ENCODE measurements around the gene FMN1. TPM values are rescaled to one million over a fixed set of nuclear protein-coding genes. Genes with fewer than 3 reads are reported as not detected.
"Not testable (repeated sequence)": the region's sequence is repeated elsewhere in the genome, so short reads cannot be mapped to it uniquely, and the experiment has no call there.

Gene FMN1
- polyA plus RNA-seq, 3 donors, result 0.55 to 1.1 (median 1.0) TPM

DNA sequence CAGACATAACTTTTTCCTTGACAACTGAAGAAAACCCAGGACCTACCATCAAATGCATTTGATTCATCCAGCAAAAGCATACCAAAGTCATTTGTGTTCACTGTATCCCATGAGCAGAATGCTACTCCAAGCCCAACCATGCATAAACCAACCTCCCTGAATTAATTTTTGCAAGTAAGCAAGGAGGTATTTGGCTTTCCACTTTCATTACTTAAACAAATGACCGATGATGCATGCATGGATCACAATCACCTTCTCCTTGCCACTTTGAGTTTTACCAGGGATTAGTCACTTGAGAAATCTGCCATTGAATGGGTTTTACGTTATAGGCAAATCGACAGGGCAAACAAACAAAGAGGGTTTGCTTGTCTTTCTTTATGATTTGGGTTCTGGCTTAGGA lies 214.8 kb downstream of the FMN1 start:
- 83 to 85% (median 85%) methylated on average over 3 of the region's 3 CpGs for WGBS, 3 donors
- H3K27ac ChIP-seq (ENCODE audit: low read depth, low read length), result no peak overlapping the region

DNA sequence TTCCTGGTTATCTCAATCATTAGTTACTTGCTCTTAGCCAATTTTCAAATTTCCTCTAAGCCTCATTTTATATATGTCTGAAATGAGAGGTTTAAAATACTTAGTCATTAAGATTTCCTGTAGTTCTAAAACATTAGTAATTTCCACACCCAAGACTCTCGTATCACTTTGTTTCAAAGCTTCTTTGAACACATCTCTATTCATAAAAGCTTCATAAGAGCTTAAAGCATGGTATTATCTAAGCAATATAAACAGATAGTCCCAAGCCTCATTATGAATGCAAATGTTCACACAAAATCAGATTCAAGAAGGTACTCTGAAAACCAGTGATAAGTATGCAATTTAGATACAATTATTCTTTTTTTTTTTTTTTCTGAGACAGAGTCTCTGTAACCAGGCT lies 217.0 kb downstream of the FMN1 start:
- H3K27ac ChIP-seq (ENCODE audit: low read depth, low read length), result no peak overlapping the region
- WGBS, 3 donors, result 63 to 88% (median 73%) methylated on average over 1 of the region's 1 CpG

DNA sequence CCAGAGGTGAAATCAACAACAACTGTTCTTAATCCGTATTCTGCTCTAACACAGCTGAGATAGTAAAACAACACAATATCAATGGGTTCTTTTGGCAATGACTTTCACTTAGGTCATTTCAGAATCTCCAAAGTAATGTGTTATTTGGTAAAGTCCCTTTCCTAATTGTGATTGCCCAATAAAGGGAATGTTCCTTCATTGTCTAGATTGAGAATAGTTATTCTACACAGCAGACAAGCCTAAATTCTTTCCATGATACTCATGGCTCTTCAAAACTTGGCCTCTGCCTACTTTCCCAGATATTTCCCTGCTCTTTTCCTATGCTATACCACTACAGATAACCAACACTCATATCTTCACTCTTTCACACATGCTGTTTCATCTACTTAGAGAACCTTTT lies 219.8 kb downstream of the FMN1 start:
- WGBS, 3 donors, result 89 to 100% (median 92%) methylated on average over 1 of the region's 1 CpG
- no peak overlapping the region for H3K27ac ChIP-seq (ENCODE audit: low read depth, low read length)

DNA sequence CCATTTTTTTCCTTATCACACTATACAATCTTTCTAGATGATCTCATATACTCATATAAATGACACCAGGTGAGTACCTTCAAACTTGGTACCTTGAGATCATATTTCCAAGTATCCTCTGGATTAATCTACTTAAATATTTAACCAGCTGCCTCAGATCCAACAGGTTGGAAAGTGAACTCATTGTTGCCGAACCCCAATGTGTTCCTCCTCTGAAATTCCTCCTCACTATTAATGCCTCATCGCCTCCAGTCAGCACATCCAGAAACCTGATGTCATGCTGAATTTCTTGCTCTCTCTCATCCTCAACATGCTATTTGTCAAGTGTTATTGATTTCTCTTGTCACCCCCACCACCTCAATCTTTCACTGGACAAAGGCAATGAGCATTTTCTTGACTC lies 221.8 kb downstream of the FMN1 start:
- WGBS, 3 donors, result 88 to 93% (median 92%) methylated on average over 2 of the region's 2 CpGs
- H3K27ac ChIP-seq (ENCODE audit: low read depth, low read length), result no peak overlapping the region

DNA sequence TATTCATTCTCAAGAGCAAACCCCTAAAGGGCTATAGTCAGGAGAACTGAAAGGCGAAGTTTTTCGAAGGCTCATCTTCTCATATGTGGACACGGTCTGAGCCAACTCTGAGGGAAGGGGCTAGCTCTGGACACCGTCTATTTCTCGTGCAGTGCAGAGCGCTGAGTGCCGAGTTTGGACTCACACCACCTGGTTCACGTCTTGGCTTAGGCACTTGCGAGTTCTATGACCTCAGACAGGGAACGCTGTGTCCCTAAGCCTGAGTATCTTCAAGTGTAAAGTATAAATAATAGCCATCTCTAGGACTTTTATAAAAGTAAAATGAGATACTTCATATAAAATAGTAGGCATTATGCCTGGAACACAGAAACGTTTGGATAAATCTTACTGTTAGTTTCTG lies 223.7 kb downstream of the FMN1 start:
- H3K27ac ChIP-seq (ENCODE audit: low read depth, low read length), result no peak overlapping the region
- WGBS, 3 donors, result 58 to 79% (median 67%) methylated on average over 11 of the region's 11 CpGs

DNA sequence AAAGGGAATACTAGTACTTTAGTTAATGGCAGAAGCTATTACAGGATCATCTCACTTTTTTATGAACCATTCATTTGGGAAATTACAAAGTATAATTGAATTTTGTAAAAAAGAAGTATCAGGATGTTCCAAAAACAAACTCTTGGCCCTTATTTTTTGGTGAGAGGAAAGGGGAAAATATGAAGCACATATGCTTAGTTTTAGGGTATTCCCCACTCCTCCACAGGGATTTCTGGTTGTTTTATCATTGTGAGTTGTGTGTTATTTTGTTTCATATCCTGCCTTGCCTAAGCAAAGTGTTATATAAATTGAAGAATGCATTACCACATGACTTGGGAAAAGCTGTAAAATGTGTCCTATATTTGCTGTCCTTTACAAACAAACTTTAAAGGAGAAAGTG lies 227.0 kb downstream of the FMN1 start:
- no peak overlapping the region for H3K27ac ChIP-seq (ENCODE audit: low read depth, low read length)

DNA sequence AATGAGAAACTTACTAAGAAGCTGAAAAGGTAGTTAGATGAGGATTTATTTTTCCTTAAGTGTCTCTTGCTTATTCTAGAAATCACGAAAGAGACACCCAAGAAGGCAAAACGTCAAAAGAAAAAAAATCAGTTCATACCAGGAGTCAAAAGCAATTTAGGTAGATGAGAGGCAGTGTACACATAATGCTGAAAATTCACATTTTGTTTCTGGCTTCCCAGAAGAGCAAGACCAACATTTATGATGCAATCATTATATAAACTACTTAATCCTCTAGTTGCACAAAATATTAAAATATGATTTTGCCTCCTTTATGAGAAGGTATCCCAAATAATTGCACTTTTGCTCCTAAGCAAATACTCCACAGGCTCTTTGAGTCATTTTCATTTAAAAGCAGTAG lies 228.0 kb downstream of the FMN1 start:
- no peak overlapping the region for H3K27ac ChIP-seq (ENCODE audit: low read depth, low read length)
- 73 to 88% (median 87%) methylated on average over 2 of the region's 2 CpGs for WGBS, 3 donors

DNA sequence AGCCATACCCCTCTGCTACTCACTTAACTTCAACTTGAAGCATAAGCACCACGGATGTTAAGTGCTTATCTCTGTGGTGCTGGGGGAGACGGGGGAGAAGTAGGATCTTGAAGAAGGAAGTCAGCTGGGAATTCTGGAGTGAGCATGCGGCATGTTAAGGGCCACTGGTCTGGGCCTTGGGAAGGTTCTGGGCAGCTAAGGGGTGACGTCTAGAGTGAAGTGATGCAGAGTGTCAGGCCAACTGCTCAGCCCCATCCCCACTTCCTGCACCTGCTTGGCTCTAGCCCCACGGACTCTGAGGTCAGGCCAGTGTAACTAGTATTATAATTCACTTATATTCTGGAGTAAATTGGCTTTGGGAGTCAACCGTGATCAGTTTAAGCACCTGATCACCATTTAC lies 228.6 kb downstream of the FMN1 start:
- WGBS, 3 donors, result 76 to 82% (median 78%) methylated on average over 6 of the region's 6 CpGs
- no peak overlapping the region for H3K27ac ChIP-seq (ENCODE audit: low read depth, low read length)

DNA sequence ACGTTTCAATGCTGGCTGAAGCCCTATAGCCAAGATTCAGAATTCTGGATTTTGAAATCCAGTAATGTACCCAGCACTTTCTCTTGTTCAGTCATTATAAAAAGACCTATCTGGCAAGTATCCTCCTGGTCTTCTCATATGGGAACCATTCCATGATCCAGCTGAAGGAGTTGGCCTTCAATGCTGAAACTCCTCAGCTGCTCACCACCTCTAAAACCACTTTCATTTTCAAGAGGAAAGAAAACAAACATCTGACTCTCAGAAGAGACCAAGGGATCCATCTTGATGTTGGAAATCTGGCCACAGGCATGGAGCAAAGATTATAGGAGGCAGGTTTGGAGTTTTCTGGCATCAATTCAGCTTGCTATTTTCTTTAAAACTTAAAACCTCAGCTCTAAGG lies 235.4 kb downstream of the FMN1 start:
- no peak overlapping the region for H3K27ac ChIP-seq (ENCODE audit: low read depth, low read length)

DNA sequence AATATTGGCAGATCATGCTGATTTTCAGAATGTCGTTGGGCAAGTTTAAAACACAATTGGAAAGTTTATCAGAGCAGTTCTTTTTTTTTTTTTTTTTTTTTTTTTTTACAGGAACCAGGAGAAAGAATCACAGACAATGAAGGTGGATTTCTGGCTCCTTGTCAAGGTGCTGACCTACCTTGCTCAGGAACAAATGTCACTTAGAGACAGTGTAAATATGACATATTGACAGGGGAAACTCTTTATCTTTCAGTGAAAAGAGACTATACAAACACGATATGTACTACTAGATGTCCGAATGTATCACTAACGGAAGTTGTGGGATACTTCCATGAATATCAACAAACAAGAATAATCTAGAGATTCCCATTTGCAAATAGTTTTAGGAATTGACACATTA lies 237.3 kb downstream of the FMN1 start:
- no peak overlapping the region for H3K27ac ChIP-seq (ENCODE audit: low read depth, low read length)
- WGBS, 3 donors, result 45 to 81% (median 76%) methylated on average over 4 of the region's 4 CpGs

More for the DNA sequence above, 235.4 kb downstream of the FMN1 start:
- WGBS, 3 donors, result 53 to 82% (median 63%) methylated on average over 1 of the region's 1 CpG

DNA sequence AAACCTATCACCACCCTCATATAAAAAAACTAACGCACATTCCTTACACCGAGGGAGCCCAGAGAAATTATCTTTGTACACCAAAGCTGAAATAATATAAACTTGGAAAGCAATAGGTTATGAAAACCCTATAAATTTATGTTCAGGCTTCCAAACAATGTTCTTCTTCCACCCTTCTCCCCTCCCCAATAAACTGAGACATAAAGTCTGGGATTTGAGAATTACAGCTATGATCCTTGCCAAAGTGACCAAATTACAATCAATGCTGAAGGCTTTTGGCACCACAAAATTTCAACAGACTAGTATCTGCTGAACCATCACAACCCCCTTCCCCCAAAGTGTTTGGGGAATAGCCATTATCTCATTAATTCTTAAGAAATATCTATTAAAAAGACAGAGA lies 237.8 kb downstream of the FMN1 start:
- 71 to 88% (median 75%) methylated on average over 2 of the region's 2 CpGs for WGBS, 3 donors
- no peak overlapping the region for H3K27ac ChIP-seq (ENCODE audit: low read depth, low read length)

DNA sequence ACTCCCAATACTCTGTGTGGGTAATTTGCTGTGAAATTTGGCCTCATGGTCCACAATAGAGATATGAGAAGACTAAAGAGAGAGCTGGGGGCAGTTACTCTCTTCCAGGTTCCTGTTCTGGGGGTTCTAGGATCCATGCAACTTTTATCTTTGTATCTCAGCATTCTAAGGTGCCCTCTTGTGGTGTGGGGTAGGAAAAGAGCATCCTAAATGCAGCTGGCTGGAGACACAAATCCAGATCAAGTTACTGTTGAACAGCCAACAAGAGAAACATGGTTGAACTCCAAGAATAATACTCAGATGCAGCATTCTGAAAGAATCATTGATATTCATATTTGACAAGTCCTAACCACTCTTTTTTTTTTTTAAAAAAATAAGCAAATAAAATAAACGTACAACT lies 238.5 kb downstream of the FMN1 start:
- 24 to 48% (median 42%) methylated on average over 1 of the region's 1 CpG for WGBS, 3 donors
- H3K27ac ChIP-seq (ENCODE audit: low read depth, low read length), result no peak overlapping the region

DNA sequence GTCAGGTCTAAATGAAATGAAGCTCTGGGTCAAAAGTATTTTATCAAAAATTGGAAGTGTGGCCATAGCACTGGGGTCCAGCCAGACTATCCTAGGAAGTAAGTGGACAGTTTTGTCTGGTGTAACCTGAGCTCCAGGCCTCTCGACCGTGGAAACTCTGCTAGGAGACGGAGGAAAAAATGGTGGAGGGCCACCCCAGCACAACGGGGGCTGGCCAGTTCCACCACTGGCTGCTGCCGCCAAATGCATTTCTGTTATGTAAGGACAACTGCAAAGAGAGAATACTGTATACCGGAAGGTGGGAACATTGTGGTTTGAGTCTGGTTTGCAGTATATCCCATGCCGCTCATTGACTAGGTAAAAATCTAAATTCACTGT lies 241.0 kb downstream of the FMN1 start:
- no peak overlapping the region for H3K27ac ChIP-seq (ENCODE audit: low read depth, low read length)
- WGBS, 3 donors, result 80 to 93% (median 82%) methylated on average over 7 of the region's 7 CpGs

DNA sequence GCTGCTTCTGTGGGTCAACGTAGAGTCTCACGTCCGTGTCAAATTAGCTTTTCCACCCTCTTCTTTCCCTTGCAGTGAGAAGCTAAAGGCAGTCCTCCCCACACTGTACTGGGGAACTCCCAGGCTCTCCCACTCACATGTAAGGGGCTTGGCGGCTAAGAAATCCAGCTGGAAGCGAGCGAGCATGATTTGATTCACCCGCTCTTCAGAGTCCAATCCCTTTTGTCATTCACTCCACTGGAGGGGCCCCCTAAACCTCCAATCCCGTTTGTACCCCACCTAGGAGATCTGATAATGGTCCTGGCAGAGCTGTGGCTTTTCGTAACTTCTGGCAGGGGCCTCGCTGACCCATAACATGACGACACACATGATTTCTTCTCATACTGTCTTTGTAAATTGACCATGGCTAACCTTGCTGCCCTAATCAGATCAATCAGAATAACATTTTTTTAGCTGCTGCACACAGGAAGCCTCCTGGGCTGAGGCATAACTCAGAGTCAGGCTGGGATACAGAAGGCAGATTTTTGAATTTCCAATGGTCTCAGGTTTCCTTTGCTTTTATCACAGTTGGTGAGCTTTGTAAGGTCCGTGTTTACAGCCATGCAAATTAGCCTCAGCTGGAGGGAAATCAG lies 241.5 kb downstream of the FMN1 start:
- no peak overlapping the region for H3K27ac ChIP-seq (ENCODE audit: low read depth, low read length)
- 52 to 71% (median 55%) methylated on average over 12 of the region's 12 CpGs for WGBS, 3 donors

DNA sequence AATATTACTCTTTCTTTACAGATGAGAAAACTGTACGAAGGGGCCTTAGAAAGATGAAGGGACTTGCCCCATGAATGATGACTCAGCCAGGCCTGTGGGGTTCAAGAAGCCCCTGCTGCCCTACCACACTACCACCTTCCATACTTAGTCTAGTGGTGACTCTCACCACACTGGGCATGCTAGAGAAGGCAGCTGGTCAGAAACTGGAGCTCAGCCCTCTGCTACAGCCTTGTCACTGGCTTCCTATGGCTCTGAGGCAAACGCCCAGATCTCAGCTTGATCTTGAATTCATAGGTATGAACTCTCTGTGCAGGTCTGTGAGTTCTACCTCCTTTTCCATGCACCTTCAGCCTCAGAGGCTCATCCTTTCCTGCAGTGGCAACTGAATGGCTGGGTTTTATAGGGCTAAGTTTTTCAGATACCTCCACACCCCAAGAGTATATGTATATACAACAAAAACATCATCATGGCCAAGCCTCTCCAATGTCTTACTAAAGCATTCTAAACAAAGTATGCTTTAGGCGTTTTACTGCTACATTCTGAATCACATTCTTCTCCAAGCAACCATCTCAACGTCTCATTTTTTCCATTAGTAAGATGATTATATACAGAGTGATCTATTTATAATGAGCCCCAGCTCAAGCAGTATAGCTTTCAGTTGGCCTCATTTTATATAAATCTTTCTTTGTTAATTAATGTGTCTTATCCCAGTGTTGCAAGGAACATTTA lies 242.6 kb downstream of the FMN1 start:
- H3K27ac ChIP-seq (ENCODE audit: low read depth, low read length), result no peak overlapping the region
- 65 to 71% (median 65%) methylated on average over 4 of the region's 4 CpGs for WGBS, 3 donors

DNA sequence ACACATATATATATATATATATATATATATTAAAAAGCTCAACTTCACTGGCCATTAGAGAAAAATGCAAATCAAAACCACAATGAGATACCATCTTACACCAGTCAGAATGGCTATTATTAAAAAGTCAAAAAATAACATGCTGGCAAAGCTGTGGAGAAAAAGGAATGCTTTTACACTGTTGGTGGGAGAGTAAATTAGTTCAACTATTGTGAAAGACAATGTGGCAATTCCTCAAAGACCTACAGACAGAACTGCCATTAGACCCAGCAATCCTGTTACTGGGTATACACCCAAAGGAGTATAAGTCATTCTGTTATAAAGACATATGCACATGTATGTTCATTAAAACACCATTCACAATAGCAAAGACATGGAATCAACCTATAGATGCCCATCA lies 244.5 kb downstream of the FMN1 start:
- not testable (repeated sequence) for H3K27ac ChIP-seq (ENCODE audit: low read depth, low read length)

DNA sequence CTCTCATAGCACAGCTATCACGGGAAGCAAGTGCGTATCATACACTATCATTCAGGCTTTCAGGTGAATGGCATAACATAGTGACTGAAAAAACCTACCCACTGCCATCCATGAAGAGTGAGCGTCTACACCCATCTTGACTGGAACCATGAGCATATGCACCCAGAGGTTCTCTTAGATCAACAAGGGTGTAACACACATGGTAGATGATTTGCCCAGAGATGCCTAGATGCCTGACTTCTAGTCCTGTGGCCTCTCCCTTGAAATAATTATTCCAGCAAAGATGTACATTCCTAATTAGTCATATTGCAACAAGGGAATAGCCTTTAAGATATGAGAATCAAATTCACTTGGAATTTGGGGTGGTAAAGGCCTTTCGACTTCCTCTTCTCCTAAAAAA lies 248.3 kb downstream of the FMN1 start:
- H3K27ac ChIP-seq (ENCODE audit: low read depth, low read length), result no peak overlapping the region
- 94 to 97% (median 95%) methylated on average over 4 of the region's 4 CpGs for WGBS, 3 donors

DNA sequence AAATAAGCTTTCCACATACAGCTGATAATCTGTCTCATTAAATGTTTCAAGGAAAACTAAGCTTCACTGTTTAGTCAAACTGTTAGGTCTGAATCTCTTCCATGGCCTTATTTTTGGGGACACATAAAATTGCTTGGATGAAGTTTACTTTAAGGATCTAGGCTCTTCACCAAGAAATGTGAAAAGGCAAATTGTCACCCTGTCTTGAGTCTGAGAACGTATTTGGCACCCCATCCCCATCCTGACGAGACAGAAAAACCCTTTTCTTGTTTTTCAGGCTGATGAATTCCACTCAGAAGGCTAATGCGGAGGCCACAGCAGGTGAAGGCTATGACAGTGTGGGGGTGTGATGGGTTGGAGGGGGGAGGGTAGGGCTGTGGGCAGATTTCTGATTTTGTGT lies 250.1 kb downstream of the FMN1 start:
- H3K27ac ChIP-seq (ENCODE audit: low read depth, low read length), result no peak overlapping the region
- 86 to 91% (median 89%) methylated on average over 3 of the region's 3 CpGs for WGBS, 3 donors

DNA sequence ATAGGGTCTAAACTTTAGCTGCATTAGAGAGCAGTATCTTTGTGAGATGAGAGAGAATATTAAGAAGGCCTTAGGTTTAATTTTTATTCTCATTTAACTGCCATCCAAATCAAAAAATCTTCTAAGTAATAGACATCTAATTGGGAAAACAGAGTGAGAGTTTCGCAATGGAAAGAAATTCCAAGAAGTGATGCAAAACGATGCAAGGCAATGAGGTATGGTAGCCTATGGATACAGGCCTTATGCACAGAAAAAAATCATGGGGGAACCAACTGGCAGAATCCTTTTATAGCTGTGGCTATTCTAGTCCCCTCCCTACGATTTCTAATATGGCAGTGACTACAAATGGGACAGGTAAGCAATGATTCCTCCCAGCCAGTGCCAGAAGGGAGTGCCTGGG lies 250.8 kb downstream of the FMN1 start:
- 81 to 84% (median 81%) methylated on average over 3 of the region's 3 CpGs for WGBS, 3 donors
- no peak overlapping the region for H3K27ac ChIP-seq (ENCODE audit: low read depth, low read length)

DNA sequence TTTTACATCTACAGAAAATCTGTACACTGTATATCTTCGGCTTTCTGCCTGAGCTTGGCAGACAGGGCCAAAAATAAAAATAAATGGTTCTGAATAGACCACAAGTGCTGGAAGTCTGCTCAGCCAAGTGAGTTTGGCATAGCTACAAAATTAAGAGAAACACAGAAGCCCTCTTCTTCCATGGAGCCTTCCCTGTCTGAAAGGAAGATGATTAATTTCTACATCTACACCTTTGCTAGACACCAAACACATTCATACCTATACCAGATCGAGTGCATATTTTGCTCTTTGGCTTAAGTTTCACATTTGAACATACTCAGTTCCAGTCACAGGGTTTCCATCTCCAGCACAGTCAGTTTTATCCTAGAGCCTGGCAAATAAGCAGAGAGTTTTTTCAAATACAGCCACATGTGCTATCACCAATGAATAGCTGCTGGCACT lies 252.1 kb downstream of the FMN1 start:
- no peak overlapping the region for H3K27ac ChIP-seq (ENCODE audit: low read depth, low read length)
- WGBS, 3 donors, result 47 to 57% (median 53%) methylated on average over 2 of the region's 2 CpGs

All from adipose tissue (tissue), 3 donors.